ENCODE results near the gene TPI1. TPM values are rescaled to one million over a fixed set of nuclear protein-coding genes. Genes with fewer than 3 reads are reported as not detected.
"Not testable (repeated sequence)": the region's sequence is repeated elsewhere in the genome, so short reads cannot be mapped to it uniquely, and the experiment has no call there.

The TPI1 gene
- total RNA-seq, 6 experiments from 2014 or later, result 265 to 400 (median 331) TPM

DNA sequence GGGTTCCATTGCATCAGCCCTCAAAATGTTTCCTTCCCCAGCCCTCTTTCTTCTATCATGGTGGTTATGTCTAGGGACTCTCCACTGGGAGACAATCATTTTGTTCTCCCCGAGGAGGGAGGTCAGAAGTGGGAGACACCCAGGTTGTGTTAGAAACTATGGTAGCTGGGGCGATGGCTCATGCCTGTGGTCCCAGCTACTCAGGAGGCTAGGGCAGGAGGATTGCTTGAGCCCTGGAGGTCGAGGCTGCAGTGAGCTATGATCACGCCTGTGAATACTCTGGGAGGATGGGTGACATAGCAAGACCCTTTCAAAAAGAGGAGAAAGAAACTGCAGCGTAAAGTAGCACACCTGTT, 24.3 kb downstream of the TPI1 start:
- no peaks in the 10 kb centered on the region for H3K9me3 ChIP-seq
- no peaks in the 10 kb centered on the region for H3K36me3 ChIP-seq
- intact Hi-C loops (cut with DNase I), result no loop called here
- DNase-seq (no peak), ATAC-seq (peak in 2 of 4 donors; percentile 1 to 2)
- 68% methylated on average over 5 of the region's 5 CpGs for WGBS (ENCODE audit: insufficient coverage, low coverage, low lambda C conversion rate, missing lambda C conversion rate)
- no peaks in the 10 kb centered on the region for H3K27me3 ChIP-seq
- peak overlapping the region; percentile 78 to 92 (median 89) for H3K27ac ChIP-seq
- H3K4me1 ChIP-seq, result peaks cover 0 to 27% (median 2%) of the 10 kb centered on the region in 4 donors
- TF ChIP-seq, protein P1, sequence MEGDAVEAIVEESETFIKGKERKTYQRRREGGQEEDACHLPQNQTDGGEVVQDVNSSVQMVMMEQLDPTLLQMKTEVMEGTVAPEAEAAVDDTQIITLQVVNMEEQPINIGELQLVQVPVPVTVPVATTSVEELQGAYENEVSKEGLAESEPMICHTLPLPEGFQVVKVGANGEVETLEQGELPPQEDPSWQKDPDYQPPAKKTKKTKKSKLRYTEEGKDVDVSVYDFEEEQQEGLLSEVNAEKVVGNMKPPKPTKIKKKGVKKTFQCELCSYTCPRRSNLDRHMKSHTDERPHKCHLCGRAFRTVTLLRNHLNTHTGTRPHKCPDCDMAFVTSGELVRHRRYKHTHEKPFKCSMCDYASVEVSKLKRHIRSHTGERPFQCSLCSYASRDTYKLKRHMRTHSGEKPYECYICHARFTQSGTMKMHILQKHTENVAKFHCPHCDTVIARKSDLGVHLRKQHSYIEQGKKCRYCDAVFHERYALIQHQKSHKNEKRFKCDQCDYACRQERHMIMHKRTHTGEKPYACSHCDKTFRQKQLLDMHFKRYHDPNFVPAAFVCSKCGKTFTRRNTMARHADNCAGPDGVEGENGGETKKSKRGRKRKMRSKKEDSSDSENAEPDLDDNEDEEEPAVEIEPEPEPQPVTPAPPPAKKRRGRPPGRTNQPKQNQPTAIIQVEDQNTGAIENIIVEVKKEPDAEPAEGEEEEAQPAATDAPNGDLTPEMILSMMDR (IDR thresholded peaks at IDR 0.05), result no peak
- no peak for TF ChIP-seq POLR2A (IDR thresholded peaks at IDR 0.05)
- H3K4me3 ChIP-seq, result peak overlapping the region; percentile 36 to 57 (median 46)

DNA sequence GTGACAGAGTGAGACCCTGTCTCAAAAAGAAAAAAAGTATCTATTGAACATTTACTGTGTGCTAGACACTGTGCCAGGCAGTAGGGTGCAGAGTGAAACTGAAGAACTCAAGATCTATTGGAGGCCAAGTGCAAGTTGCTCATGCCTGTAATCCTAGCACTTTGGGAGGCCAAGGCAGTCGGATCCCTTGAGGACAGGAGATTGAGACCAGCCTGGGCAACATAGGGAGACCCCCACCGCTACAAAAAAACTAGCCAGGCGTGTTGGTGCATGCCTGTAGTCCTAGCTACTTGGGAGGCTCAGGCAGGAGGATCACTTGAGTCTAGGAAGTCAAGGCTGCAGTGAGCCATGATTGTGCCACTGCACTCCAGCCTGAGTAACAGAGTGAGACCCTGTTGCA, 25.4 kb downstream of the TPI1 start:
- H3K36me3 ChIP-seq; ATAC-seq; DNase-seq; H3K4me3 ChIP-seq; intact Hi-C loops (cut with DNase I); H3K27me3 ChIP-seq; H3K27ac ChIP-seq; H3K9me3 ChIP-seq: not testable (repeated sequence)
- WGBS (ENCODE audit: insufficient coverage, low coverage, low lambda C conversion rate, missing lambda C conversion rate), result 93% methylated on average over 2 of the region's 3 CpGs
- peaks cover 0 to 21% (median 2%) of the 10 kb centered on the region in 4 donors for H3K4me1 ChIP-seq

DNA sequence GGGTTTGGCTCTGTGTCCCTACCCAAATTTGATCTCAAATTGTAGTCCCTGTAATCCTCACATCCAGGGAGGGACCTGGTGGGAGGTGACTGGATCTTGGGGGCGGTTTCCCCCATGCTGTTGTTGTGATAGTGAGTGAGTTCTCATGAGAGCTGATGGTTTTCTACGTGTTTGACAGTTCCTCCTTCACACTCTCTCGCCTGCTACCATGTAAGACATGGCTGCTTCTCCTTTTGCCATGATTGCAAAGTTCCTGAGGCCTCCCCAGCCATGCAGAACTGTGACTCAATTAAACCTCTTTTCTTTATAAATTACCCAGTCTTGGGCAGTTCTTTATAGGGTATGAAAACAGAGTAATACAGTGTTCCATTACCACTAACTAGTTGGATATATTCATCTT, 27.0 kb downstream of the TPI1 start:
- WGBS (ENCODE audit: insufficient coverage, low coverage, low lambda C conversion rate, missing lambda C conversion rate), result no CpG with 5 or more reads among the region's 3 CpGs
- intact Hi-C loops (cut with DNase I), result no loop called here
- H3K36me3 ChIP-seq, result no peaks in the 10 kb centered on the region
- H3K27me3 ChIP-seq, result no peaks in the 10 kb centered on the region
- H3K9me3 ChIP-seq, result no peaks in the 10 kb centered on the region
- ATAC-seq (no peak), DNase-seq (no peak)
- no peak overlapping the region for H3K27ac ChIP-seq
- TF ChIP-seq POLR2A (IDR thresholded peaks at IDR 0.05), result no peak
- TF ChIP-seq, protein P1 (IDR thresholded peaks at IDR 0.05), result no peak
- H3K4me3 ChIP-seq, result no peak overlapping the region
- peaks cover 0 to 9% (median 2%) of the 10 kb centered on the region in 4 donors for H3K4me1 ChIP-seq

DNA sequence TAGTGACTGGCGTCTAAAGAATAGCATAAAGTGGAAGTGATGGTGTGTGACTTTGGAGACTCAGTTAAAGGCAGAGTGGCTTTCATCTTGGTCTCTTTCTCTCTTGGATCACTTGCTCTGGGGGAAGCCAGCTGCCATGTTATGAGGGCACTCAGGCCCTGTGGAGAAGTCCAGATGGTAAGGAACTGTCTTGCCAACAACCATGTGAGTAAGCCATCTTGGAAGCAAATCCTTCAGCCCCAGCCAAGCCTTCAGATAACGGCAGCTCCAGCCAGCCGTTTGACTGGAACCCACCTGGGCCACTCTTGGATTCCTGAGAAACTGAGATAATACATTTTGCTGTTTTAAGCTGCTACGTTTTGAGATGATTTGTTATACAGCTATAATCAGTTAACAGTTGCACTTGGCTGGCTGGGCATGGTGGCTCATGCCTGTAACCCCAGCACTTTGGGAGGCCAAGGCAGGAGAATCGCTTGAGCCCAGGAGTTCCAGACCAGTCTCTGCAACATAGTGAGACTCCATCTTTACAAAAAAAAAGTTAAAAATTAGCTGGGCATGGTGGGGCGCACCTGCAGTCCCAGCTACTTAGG, 29.6 kb downstream of the TPI1 start:
- Histone ChIP-seq H3K9me3 (no peaks in the 10 kb centered on the region), H3K36me3 (no peaks in the 10 kb centered on the region), H3K27ac (no peak overlapping the region), H3K27me3 (no peaks in the 10 kb centered on the region), H3K4me1 (no peaks in the 10 kb centered on the region), H3K4me3 (no peak overlapping the region)
- ATAC-seq, result no peak
- no peak for TF ChIP-seq POLR2A (IDR thresholded peaks at IDR 0.05)
- TF ChIP-seq, protein P1 (IDR thresholded peaks at IDR 0.05), result no peak
- intact Hi-C loops (cut with DNase I), result no loop called here
- WGBS (ENCODE audit: insufficient coverage, low coverage, low lambda C conversion rate, missing lambda C conversion rate), result 93% methylated on average over 3 of the region's 6 CpGs
- DNase-seq, result no peak

DNA sequence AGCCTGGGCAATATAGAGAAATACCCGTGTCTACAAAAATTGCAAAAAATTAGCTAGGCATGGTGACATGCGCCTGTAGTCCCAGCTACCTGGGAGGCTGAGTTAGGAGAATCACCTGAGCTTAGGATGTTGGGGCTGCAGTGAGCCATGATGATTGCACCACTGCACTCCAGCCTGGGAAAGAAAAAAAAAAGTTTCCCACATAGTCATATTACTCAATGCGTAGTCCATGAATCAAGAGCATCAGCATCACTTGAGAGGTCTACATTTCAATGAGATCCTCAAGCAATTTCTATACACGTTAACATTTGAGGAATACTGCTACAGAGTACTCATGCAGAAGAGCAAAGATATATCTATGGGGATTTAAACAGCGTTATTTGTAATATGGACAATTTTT, 32.1 kb downstream of the TPI1 start:
- Histone ChIP-seq H3K36me3 (no peaks in the 10 kb centered on the region), H3K27ac (no peak overlapping the region), H3K4me3 (no peak overlapping the region), H3K27me3 (no peaks in the 10 kb centered on the region), H3K4me1 (no peaks in the 10 kb centered on the region), H3K9me3 (no peaks in the 10 kb centered on the region)
- ATAC-seq (no peak), DNase-seq (no peak)
- TF ChIP-seq POLR2A (IDR thresholded peaks at IDR 0.05), result no peak
- TF ChIP-seq, protein P1 (IDR thresholded peaks at IDR 0.05), result no peak
- 47% methylated on average over 5 of the region's 5 CpGs for WGBS (ENCODE audit: insufficient coverage, low coverage, low lambda C conversion rate, missing lambda C conversion rate)
- intact Hi-C loops (cut with DNase I), result no loop called here

Data from right lobe of liver (tissue), 6 donors.